ENCODE data around the gene FUS.
"Not testable (repeated sequence)": the region's sequence is repeated elsewhere in the genome, so short reads cannot be mapped to it uniquely, and the experiment has no call there.

The FUS gene

GRCh38 chr16:31184888-31185287, 4.9 kb downstream of the FUS start:
- no peak for DNase-seq (ENCODE audit: extremely low read depth in 1 of 2, low read depth in 1 of 2)

GRCh38 chr16:31185339-31185738, 5.4 kb downstream of the FUS start:
- DNase-seq (ENCODE audit: extremely low read depth in 1 of 2, low read depth in 1 of 2), result no peak

GRCh38 chr16:31186176-31186575, 6.2 kb downstream of the FUS start:
- DNase-seq (ENCODE audit: extremely low read depth in 1 of 2, low read depth in 1 of 2), result no peak

GRCh38 chr16:31186930-31187807, 7.2 kb downstream of the FUS start:
- no peak for DNase-seq (ENCODE audit: extremely low read depth in 1 of 2, low read depth in 1 of 2)

- no peak for DNase-seq (ENCODE audit: extremely low read depth in 1 of 2, low read depth in 1 of 2)
These were observed 7.9 kb downstream of the FUS start for GRCh38 chr16:31187808-31188189.

GRCh38 chr16:31188450-31189411, 8.8 kb downstream of the FUS start:
- no peak for DNase-seq (ENCODE audit: extremely low read depth in 1 of 2, low read depth in 1 of 2)

GRCh38 chr16:31189412-31189778, 9.5 kb downstream of the FUS start:
- no peak for DNase-seq (ENCODE audit: extremely low read depth in 1 of 2, low read depth in 1 of 2)

GRCh38 chr16:31190061-31190460, 10.1 kb downstream of the FUS start:
- DNase-seq (ENCODE audit: extremely low read depth in 1 of 2, low read depth in 1 of 2), result no peak

GRCh38 chr16:31190818-31191444, 11.0 kb downstream of the FUS start:
- DNase-seq (ENCODE audit: extremely low read depth in 1 of 2, low read depth in 1 of 2), result no peak

- DNase-seq (ENCODE audit: extremely low read depth in 1 of 2, low read depth in 1 of 2), result no peak
These were observed 11.9 kb downstream of the FUS start for GRCh38 chr16:31191697-31192428.

GRCh38 chr16:31192856-31193642, 13.1 kb downstream of the FUS start:
- no peak for DNase-seq (ENCODE audit: extremely low read depth in 1 of 2, low read depth in 1 of 2)

GRCh38 chr16:31193874-31194273, 13.9 kb downstream of the FUS start:
- no peak for DNase-seq (ENCODE audit: extremely low read depth in 1 of 2, low read depth in 1 of 2)

GRCh38 chr16:31194898-31195297, 15.0 kb downstream of the FUS start:
- no peak for DNase-seq (ENCODE audit: extremely low read depth in 1 of 2, low read depth in 1 of 2)

GRCh38 chr16:31195861-31196260, 15.9 kb downstream of the FUS start:
- not testable (repeated sequence) for DNase-seq (ENCODE audit: extremely low read depth in 1 of 2, low read depth in 1 of 2)

- DNase-seq (ENCODE audit: extremely low read depth in 1 of 2, low read depth in 1 of 2), result no peak
These were observed 16.6 kb downstream of the FUS start for GRCh38 chr16:31196324-31197088.

GRCh38 chr16:31198207-31198882, 18.4 kb downstream of the FUS start:
- DNase-seq (ENCODE audit: extremely low read depth in 1 of 2, low read depth in 1 of 2), result no peak

- no peak for DNase-seq (ENCODE audit: extremely low read depth in 1 of 2, low read depth in 1 of 2)
These were observed 19.6 kb downstream of the FUS start for GRCh38 chr16:31199430-31200041.

- not testable (repeated sequence) for DNase-seq (ENCODE audit: extremely low read depth in 1 of 2, low read depth in 1 of 2)
These were observed 20.2 kb downstream of the FUS start for GRCh38 chr16:31200111-31200510.
